ENCODE results near the gene SF3B6. TPM values are rescaled to one million over a fixed set of nuclear protein-coding genes. Genes with fewer than 3 reads are reported as not detected.

Gene SF3B6
- total RNA-seq, 1 donor: 162 TPM

DNA sequence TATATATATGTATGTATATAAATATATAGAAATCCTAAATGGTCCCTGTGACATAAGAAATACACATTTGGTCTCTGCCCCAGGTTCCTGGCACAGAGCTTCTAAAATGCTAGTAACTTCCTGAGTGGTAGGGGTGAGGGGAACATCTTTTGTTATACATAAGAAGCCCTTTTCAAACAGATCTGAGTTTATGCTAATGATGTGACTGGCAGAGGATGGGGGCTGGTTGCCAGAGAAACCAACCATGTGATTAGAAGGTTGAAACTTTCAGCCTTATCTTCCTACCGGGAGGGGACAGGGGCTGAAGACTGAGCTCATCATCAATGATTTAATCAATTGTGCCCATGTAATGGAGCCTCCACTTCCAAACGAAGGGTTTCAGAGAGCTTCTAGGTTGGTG lies 49.9 kb downstream of the SF3B6 start:
- TF ChIP-seq, protein P1, sequence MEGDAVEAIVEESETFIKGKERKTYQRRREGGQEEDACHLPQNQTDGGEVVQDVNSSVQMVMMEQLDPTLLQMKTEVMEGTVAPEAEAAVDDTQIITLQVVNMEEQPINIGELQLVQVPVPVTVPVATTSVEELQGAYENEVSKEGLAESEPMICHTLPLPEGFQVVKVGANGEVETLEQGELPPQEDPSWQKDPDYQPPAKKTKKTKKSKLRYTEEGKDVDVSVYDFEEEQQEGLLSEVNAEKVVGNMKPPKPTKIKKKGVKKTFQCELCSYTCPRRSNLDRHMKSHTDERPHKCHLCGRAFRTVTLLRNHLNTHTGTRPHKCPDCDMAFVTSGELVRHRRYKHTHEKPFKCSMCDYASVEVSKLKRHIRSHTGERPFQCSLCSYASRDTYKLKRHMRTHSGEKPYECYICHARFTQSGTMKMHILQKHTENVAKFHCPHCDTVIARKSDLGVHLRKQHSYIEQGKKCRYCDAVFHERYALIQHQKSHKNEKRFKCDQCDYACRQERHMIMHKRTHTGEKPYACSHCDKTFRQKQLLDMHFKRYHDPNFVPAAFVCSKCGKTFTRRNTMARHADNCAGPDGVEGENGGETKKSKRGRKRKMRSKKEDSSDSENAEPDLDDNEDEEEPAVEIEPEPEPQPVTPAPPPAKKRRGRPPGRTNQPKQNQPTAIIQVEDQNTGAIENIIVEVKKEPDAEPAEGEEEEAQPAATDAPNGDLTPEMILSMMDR (IDR thresholded peaks at IDR 0.05; ENCODE audit: insufficient read depth, low read length): no peak
- no peak for DNase-seq (ENCODE audit: low read depth)
- no peak overlapping the region for H3K4me3 ChIP-seq (ENCODE audit: low read depth, low read length)

DNA sequence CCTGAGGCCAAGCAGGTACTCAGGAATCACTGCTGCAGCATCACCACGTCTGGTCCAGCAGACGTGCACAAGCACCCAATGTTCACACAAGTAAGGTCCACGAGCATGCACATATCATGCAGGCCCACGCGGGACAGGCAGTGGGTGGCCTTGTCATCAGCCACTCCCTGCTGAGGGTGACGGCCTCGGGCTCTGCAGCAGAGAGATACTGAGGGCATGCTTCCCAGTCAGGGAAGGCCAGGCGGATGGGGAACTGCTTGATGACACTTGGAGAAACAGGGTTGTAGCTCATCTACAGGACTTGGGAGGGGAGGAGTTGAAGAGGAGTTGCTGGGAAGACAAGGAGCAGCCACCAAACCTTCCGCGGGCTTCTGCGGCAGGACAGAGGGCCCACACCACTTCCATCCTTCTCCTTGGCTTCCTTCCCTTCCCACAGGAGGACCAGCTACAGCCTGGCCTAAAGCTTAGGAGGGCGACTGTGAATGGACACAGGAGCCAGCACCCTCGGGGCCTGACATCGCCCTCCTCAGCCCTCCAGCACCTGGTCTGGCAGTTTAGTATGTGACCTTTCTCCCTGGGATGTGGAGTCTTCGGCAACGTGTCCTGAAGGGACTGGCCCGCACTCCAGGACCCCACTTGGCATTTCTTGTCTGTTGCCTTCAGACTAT lies 51.0 kb downstream of the SF3B6 start:
- no peak for DNase-seq (ENCODE audit: low read depth)
- TF ChIP-seq, protein P1 (IDR thresholded peaks at IDR 0.05; ENCODE audit: insufficient read depth, low read length): no peak

DNA sequence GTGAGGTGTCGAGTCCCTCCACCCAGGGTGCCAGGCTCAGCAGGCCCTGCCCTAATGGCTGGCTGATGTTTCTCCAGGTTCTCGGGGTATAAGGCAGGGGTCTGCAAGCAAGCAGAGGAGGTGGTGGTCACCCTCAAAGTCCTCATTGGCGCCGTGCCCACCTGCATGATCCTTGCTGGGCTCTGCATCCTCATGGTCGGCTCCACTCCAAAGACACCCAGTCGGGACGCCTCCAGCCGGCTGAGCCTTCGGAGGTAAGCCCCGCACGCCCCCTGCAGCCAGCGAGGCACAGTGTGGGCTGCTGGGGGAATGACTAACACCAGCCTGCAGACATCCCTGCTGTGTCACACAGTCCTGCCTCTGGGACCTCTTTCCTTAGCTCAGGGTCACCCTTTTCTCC lies 52.1 kb downstream of the SF3B6 start:
- H3K4me3 ChIP-seq (ENCODE audit: low read depth, low read length): no peak overlapping the region
- peak; percentile 11 for DNase-seq (ENCODE audit: low read depth)
- TF ChIP-seq, protein P1 (IDR thresholded peaks at IDR 0.05; ENCODE audit: insufficient read depth, low read length): peak; percentile 22

More for the DNA sequence above, 51.0 kb downstream of the SF3B6 start:
- no peak overlapping the region for H3K4me3 ChIP-seq (ENCODE audit: low read depth, low read length)

DNA sequence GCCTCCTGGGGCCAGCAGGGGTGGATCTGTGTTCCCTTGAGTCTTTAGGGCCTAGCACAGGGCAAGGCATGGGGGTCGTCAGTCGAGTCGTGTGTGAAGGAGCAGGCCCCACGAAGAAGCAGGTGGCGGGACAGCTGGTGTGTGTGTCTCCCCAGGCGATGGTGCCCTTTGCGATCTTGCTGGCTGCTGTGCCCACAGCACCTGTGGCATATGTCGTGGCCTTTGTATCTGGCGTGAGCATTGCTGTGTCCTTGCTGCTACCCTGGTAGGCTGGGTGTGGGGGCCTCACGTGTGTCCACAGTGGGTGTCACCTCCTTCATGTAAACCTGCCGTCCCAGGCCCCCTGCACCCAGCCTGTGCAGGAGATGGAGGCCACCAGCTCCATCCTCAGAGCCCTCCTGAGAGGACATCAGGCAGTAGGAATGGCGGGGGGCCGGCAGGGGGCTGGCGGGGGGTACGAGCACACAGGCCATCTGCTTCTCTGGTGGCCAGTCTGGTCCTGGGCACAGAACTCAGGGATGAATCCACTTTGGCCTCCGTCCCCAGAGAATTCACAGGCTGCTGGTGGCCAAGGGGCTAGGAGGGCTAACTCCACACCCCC lies 53.1 kb downstream of the SF3B6 start:
- no peak overlapping the region for H3K4me3 ChIP-seq (ENCODE audit: low read depth, low read length)
- TF ChIP-seq, protein P1 (IDR thresholded peaks at IDR 0.05; ENCODE audit: insufficient read depth, low read length): no peak
- no peak for DNase-seq (ENCODE audit: low read depth)

DNA sequence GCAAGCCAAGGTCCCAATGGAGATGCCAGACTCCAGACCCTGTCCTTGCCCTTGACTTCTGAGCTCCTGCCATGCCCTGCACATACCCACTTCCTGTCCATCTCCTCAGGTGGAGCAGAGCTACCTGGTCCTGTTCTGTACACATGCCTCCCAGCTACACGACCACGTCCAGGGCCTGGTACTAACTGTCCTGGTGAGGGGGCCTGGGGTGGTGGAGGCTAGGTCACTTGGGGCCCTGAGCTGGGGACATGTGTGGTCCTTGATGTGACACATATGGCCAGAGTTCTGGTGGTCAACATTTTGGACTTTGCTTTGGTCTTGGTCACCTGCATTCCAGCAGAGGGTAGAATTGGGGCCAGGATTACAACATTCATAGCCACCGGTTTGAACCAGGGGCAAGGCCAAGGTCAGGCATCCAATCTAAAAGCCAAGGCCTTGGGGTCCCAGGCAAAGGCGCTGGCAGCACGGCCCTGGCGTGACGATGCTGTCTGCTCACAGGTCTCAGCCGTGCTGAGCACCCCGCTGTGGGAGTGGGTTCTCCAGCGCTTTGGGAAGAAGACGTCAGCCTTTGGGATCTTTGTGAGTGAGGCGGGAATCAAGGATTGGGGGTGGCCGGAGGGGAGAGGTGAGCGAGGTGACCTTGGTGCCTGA lies 53.7 kb downstream of the SF3B6 start:
- TF ChIP-seq, protein P1 (IDR thresholded peaks at IDR 0.05; ENCODE audit: insufficient read depth, low read length): no peak
- H3K4me3 ChIP-seq (ENCODE audit: low read depth, low read length): no peak overlapping the region
- no peak for DNase-seq (ENCODE audit: low read depth)

DNA sequence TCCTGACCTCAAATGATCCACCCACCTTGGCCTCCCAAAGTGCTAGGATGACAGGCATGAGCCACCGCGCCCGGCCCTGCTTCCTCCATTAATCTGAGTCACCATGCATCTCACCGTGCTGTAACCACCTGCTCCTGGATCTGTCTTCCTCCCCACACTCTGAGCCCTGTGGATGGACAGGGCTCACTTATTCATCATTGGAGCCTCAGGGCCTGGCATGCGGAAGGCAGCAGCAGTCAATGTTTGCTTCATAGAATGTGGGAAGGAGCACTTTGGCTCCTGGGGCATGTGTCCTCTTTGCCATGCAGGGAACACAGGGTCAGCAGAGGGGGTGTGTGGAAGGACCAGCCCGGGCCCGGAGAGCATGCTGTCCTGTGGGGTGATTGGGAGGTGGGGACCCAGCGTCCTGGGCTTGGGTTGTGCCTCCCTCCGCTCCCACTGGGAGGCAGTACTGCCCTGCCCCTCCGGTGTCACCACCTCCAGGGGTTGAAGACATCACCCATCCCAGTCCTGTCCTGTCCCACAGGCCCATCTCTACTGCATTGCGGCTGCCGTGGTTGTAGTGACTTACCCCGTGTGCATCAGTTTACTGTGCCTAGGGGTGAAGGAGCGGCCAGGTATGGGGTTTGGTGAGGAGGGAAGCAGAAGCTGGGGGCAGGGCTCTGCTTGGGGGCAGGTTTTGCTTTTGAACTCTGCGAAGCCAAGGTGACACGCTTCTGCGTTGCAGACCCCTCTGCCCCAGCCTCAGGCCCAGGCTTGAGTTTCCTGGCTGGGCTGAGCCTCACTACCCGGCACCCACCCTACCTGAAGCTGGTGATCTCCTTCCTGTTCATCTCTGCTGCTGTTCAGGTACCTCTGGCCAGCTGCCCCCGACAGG lies 54.8 kb downstream of the SF3B6 start:
- TF ChIP-seq, protein P1 (IDR thresholded peaks at IDR 0.05; ENCODE audit: insufficient read depth, low read length): peak; percentile 17
- no peak overlapping the region for H3K4me3 ChIP-seq (ENCODE audit: low read depth, low read length)
- no peak for DNase-seq (ENCODE audit: low read depth)
